Neural crest cell (in vitro differentiated cells): ENCODE measurements around the gene LRRC3C. TPM values are rescaled to one million over a fixed set of nuclear protein-coding genes. Genes with fewer than 3 reads are reported as not detected.
"Not testable (repeated sequence)": the region's sequence is repeated elsewhere in the genome, so short reads cannot be mapped to it uniquely, and the experiment has no call there.

ENCODE experiments used
- DNase-seq: peaks from one replicate; pipeline ENCODE4 v3.0.0; 2021; ENCODE audit warnings: low read depth, mixed read lengths, low spot score
- H3K27ac Mint-ChIP-seq: one replicate; pipeline ENCODE4 v1.8.0; 2021; ENCODE audit warnings: mild to moderate bottlenecking, mixed read lengths; ENCODE audit not compliant: unreplicated experiment
- H3K27me3 Mint-ChIP-seq: 2 replicates; pipeline ENCODE4 v1.8.0; 2021; ENCODE audit warnings: low read depth, mild to moderate bottlenecking, mixed read lengths
- H3K36me3 Mint-ChIP-seq: 2 replicates; pipeline ENCODE4 v1.8.0; 2021; ENCODE audit warnings: low read depth, mild to moderate bottlenecking, mixed read lengths
- H3K4me1 Mint-ChIP-seq: 2 replicates; pipeline ENCODE4 v1.8.0; 2021; ENCODE audit warnings: mixed read lengths
- H3K4me3 Mint-ChIP-seq: one replicate; pipeline ENCODE4 v1.8.0; 2021; ENCODE audit warnings: mild to moderate bottlenecking, mixed read lengths
- H3K9me3 Mint-ChIP-seq: 2 replicates; pipeline ENCODE4 v1.8.0; 2021; ENCODE audit warnings: mixed read lengths
- long read RNA-seq: library from polyadenylated mRNA; unstranded; transcript quantifications from one replicate; pipeline ENCODE4 v2.0.0, GENCODE V29; 2020
- total RNA-seq: library from RNA; stranded (reverse); gene quantifications from 2 replicates; pipeline ENCODE4 v1.2.1, GENCODE V29; 2021
- TF ChIP-seq, protein P1 (sequence below): fragments of 200-600 bp; sonication (generic); conservative IDR thresholded peaks from 2 replicates; pipeline ENCODE4 v1.5.0; 2021; ENCODE audit warnings: antibody characterized with exemption, mild to moderate bottlenecking

The LRRC3C gene, protein sequence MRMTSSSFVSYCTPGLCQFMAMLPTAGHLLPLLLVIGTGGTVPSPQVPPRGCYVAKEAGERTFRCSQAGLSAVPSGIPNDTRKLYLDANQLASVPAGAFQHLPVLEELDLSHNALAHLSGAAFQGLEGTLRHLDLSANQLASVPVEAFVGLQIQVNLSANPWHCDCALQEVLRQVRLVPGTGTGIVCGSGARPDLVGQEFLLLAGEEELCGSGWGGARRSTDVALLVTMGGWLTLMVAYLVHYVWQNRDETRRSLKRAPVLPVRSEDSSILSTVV
- not detected in 2 replicates for total RNA-seq
- long read RNA-seq = 0 reads

DNA sequence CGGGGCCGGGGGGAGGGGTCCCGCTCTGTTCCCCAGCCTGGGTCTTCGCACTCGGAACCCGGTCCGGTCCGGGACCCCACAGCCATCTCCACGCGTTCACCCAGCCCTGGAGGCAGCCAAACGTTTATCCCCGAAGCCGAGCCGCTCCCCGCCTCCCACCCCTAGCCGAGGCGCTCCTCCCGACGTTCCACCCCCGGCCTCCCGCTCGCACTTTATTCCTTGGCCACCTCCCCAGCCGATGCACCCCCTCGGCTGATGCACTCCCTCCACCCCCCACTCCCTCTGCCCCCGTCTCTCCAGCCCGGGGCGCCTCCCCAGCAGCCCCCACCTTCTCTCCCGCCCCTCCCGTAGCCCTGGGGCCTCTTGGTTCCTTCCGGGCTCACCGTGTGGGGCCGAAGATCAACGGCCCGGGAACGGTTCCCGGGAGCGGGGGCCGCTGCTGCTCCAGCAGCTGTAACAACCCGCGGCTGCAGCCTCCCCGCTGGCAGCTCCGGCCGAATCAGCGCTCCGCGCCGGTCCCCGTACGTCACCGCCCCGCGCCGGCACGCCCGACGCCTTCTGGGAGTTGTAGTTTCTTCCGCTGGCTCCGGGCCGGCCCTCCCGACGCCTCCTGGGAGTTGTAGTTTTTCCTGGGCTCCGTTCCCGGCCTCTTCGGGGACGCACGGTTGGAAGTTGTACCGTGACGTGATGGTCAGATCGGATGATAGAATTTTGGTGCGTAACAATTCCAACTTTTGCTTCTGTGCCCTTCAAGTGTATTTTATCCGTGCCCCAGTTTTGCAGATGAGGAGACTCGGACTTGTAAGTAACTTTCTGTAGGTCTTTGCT lies at the start of gene LRRC3C, which contains the start of gene ORMDL3:
Gene LRRC3C (plus strand): TSS at position 632 of the 828 bp plus-strand sequence. CDS start 13,792 bp downstream, outside the sequence.
Gene ORMDL3 (minus strand): TSS at position 501 of the 828 bp plus-strand sequence. CDS start 3,398 bp downstream, outside the sequence.
- DNase-seq = peak; percentile 92
- H3K36me3 Mint-ChIP-seq = no peaks in the 10 kb centered on the region
- H3K9me3 Mint-ChIP-seq = no peaks in the 10 kb centered on the region
- peaks cover 36% of the 10 kb centered on the region for H3K4me1 Mint-ChIP-seq
- TF ChIP-seq, protein P1, sequence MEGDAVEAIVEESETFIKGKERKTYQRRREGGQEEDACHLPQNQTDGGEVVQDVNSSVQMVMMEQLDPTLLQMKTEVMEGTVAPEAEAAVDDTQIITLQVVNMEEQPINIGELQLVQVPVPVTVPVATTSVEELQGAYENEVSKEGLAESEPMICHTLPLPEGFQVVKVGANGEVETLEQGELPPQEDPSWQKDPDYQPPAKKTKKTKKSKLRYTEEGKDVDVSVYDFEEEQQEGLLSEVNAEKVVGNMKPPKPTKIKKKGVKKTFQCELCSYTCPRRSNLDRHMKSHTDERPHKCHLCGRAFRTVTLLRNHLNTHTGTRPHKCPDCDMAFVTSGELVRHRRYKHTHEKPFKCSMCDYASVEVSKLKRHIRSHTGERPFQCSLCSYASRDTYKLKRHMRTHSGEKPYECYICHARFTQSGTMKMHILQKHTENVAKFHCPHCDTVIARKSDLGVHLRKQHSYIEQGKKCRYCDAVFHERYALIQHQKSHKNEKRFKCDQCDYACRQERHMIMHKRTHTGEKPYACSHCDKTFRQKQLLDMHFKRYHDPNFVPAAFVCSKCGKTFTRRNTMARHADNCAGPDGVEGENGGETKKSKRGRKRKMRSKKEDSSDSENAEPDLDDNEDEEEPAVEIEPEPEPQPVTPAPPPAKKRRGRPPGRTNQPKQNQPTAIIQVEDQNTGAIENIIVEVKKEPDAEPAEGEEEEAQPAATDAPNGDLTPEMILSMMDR = no peak
- H3K27ac Mint-ChIP-seq = peak within 1 kb of the TSS; percentile 95
- H3K27me3 Mint-ChIP-seq = no peaks in the 10 kb centered on the region
- peak within 1 kb of the TSS; percentile 94 for H3K4me3 Mint-ChIP-seq

DNA sequence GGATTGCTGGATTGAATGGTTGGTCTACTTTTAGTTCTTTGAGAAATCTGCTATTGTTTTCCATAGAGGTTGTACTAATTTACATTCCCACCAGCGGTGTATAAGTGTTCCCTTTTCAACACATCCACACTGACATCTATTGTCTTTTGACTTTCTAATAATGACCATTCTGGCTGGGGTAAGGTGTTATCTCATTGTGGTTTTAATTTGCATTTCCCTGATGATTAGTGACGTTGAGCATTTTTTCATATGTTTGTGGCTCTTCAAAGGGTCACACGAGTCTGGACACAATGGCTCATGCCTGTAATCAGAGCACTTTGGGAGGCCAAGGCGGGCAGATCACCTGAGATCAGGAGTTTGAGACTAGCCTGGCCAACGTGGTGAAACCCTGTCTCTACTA lies 41.4 kb upstream of the LRRC3C start:
- not testable (repeated sequence) for DNase-seq

DNA sequence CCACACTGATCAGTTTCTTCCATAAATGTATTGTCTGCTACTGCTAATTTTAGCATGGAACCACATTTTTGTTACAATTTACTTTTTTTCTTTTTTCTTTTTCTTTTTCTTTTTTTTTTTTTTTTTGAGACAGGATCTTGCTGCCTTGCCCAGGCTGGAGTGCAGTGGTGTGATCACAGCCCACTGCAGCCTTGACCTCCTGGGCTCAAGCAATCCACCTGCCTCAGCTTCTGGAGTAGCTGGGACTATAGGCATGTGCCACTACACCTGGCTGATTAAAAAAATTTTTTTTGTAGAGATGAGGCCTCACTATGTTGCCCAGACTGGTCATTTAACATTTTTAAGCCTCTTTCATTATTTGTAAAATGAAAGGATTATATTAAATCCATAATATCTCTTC lies 40.5 kb upstream of the LRRC3C start:
- H3K27me3 Mint-ChIP-seq = peaks cover 84% of the 10 kb centered on the region
- TF ChIP-seq, protein P1 = no peak
- DNase-seq = no peak
- no peaks in the 10 kb centered on the region for H3K36me3 Mint-ChIP-seq
- H3K27ac Mint-ChIP-seq = no peak overlapping the region
- H3K4me3 Mint-ChIP-seq = no peak overlapping the region
- no peaks in the 10 kb centered on the region for H3K4me1 Mint-ChIP-seq
- no peaks in the 10 kb centered on the region for H3K9me3 Mint-ChIP-seq

More for the DNA sequence above, 41.4 kb upstream of the LRRC3C start:
- not testable (repeated sequence) for H3K9me3 Mint-ChIP-seq, H3K36me3 Mint-ChIP-seq, H3K4me1 Mint-ChIP-seq, H3K4me3 Mint-ChIP-seq, H3K27ac Mint-ChIP-seq
- H3K27me3 Mint-ChIP-seq = peaks cover 85% of the 10 kb centered on the region

DNA sequence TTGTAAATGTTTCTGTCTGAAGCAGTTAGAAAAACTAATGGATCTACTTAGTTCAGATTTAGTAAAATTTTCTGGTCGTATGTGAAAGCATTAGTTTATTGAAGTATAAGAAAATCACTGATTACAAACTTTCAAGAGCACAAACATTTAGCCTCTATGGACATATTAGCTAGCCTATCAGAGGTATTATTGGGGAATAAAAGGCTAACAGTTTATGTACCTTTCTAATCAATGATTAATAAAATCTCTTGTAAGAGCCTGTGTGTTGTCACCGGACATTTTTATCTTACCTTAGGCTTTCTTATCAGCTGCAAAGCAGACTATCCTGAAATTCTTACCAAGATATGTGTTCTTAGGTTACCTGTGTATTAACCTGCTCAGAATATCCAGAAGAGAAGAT lies 38.3 kb upstream of the LRRC3C start:
- Mint-ChIP-seq H3K4me3 (no peak overlapping the region), H3K4me1 (no peaks in the 10 kb centered on the region), H3K9me3 (no peaks in the 10 kb centered on the region), H3K27me3 (peaks cover 85% of the 10 kb centered on the region), H3K36me3 (no peaks in the 10 kb centered on the region), H3K27ac (no peak overlapping the region)
- TF ChIP-seq, protein P1 = no peak
- no peak for DNase-seq

DNA sequence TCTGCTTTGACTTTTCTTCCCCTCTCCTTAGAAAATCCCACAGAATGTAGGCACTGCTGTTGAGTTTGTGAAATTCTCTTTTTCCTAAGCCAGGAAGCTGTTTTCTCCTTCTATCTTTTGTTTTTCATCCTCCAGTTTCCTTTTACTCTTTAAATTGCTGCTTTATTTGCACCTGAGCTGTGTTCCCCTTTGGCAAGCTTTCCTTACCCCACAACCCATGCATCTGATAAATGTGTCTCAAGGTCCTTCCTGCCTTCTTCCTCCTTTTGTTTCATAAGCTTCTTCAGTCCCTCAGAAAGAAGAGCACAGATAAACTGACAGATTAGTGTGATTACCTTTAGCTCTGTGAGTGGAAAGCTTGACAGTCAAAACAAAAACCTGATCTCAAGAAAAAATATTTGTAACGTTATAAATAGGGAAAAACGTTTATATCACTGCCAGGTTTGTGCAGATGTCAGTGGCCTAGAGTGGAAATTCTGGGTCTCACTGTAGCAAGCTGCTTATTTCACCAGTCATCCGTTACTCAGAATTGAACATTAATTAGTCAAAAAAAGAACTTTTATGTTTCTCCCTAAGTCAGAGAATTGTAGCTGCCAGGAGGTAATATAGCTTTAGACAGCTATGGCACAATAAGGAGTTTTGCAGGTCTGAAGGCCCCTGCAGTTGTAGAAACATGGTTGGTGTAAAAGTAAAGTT lies 32.7 kb upstream of the LRRC3C start:
- TF ChIP-seq, protein P1 = no peak
- Mint-ChIP-seq H3K27me3 (peaks cover 42% of the 10 kb centered on the region), H3K36me3 (no peaks in the 10 kb centered on the region), H3K4me1 (no peaks in the 10 kb centered on the region), H3K27ac (no peak overlapping the region), H3K9me3 (no peaks in the 10 kb centered on the region), H3K4me3 (no peak overlapping the region)
- no peak for DNase-seq
